ENCODE measurements around the gene PMS1.

Gene PMS1

GRCh38 chr2:189818249-189819038 lies 34.2 kb downstream of the PMS1 start:
- Histone ChIP-seq H3K79me2 (ENCODE audit: insufficient read depth, low read length) (peaks cover 3% of the 10 kb centered on the region; the same call in 1 of the 2 replicates), H3K9me2 (replicated peaks; ENCODE audit: insufficient read depth, low read length) (no peaks in the 10 kb centered on the region), H3K27ac (ENCODE audit: low read depth, low read length) (no peak overlapping the region), H3K9me3 (ENCODE audit: insufficient read depth, low read length) (no peaks in the 10 kb centered on the region), H3K27me3 (ENCODE audit: low read length) (no peaks in the 10 kb centered on the region), H3K4me3 (ENCODE audit: insufficient read depth, low read length, poor library complexity, severe bottlenecking) (no peak overlapping the region), H3F3A (ENCODE audit: insufficient read depth) (0 out of 2 replicates have a peak, but pooled peaks cover 3% of the 10 kb centered on the region), H3K4me2 (ENCODE audit: low read depth, low read length, poor library complexity, severe bottlenecking) (no peak overlapping the region), H3K36me3 (ENCODE audit: low read length) (peaks cover 26% of the 10 kb centered on the region), H4K20me1 (ENCODE audit: low read depth, low read length) (no peaks in the 10 kb centered on the region), H3K9ac (ENCODE audit: low read length) (no peak overlapping the region), H2AFZ (ENCODE audit: low read depth, low read length, severe bottlenecking) (no peak overlapping the region)
- TF ChIP-seq CTCF (IDR thresholded peaks at IDR 0.05; ENCODE audit: insufficient read depth, low read length, poor library complexity, severe bottlenecking) (no peak), EZH2phosphoT487 (conservative IDR thresholded peaks at IDR 0.05; ENCODE audit: low read length) (no peak)

GRCh38 chr2:189819297-189819704 lies 35.1 kb downstream of the PMS1 start:
- H2AFZ ChIP-seq (ENCODE audit: low read depth, low read length, severe bottlenecking), result no peak overlapping the region
- H3F3A ChIP-seq (ENCODE audit: insufficient read depth), result 0 out of 2 replicates have a peak, but pooled peaks cover 3% of the 10 kb centered on the region
- H3K27ac ChIP-seq (ENCODE audit: low read depth, low read length), result no peak overlapping the region
- no peak overlapping the region for H3K9ac ChIP-seq (ENCODE audit: low read length)
- H3K79me2 ChIP-seq (ENCODE audit: insufficient read depth, low read length), result 0 out of 2 replicates have a peak, but pooled peaks cover 3% of the 10 kb centered on the region
- H3K4me2 ChIP-seq (ENCODE audit: low read depth, low read length, poor library complexity, severe bottlenecking), result no peak overlapping the region
- H3K9me2 ChIP-seq (replicated peaks; ENCODE audit: insufficient read depth, low read length), result no peaks in the 10 kb centered on the region
- peaks cover 20% of the 10 kb centered on the region; the same call in 1 of the 2 replicates for H3K36me3 ChIP-seq (ENCODE audit: low read length)
- no peak for TF ChIP-seq CTCF (IDR thresholded peaks at IDR 0.05; ENCODE audit: insufficient read depth, low read length, poor library complexity, severe bottlenecking)
- H3K4me3 ChIP-seq (ENCODE audit: insufficient read depth, low read length, poor library complexity, severe bottlenecking), result no peak overlapping the region
- H3K27me3 ChIP-seq (ENCODE audit: low read length), result no peaks in the 10 kb centered on the region
- H3K9me3 ChIP-seq (ENCODE audit: insufficient read depth, low read length), result no peaks in the 10 kb centered on the region
- peaks cover under 1% of the 10 kb centered on the region; the same call in 1 of the 2 replicates for H4K20me1 ChIP-seq (ENCODE audit: low read depth, low read length)

- no peaks in the 10 kb centered on the region for H3K9me2 ChIP-seq (replicated peaks; ENCODE audit: insufficient read depth, low read length)
- H4K20me1 ChIP-seq (ENCODE audit: low read depth, low read length), result peaks cover 7% of the 10 kb centered on the region
- H3K79me2 ChIP-seq (ENCODE audit: insufficient read depth, low read length), result peaks cover 21% of the 10 kb centered on the region
- no peak overlapping the region for H2AFZ ChIP-seq (ENCODE audit: low read depth, low read length, severe bottlenecking)
- no peak overlapping the region for H3K9ac ChIP-seq (ENCODE audit: low read length)
- no peak for TF ChIP-seq CTCF (IDR thresholded peaks at IDR 0.05; ENCODE audit: insufficient read depth, low read length, poor library complexity, severe bottlenecking)
- no peak for TF ChIP-seq EZH2phosphoT487 (conservative IDR thresholded peaks at IDR 0.05; ENCODE audit: low read length)
- no peaks in the 10 kb centered on the region for H3K9me3 ChIP-seq (ENCODE audit: insufficient read depth, low read length)
- no peaks in the 10 kb centered on the region for H3K27me3 ChIP-seq (ENCODE audit: low read length)
- H3K4me3 ChIP-seq (ENCODE audit: insufficient read depth, low read length, poor library complexity, severe bottlenecking), result no peak overlapping the region
- H3K27ac ChIP-seq (ENCODE audit: low read depth, low read length), result no peak overlapping the region
- H3K4me2 ChIP-seq (ENCODE audit: low read depth, low read length, poor library complexity, severe bottlenecking), result no peak overlapping the region
- H3K36me3 ChIP-seq (ENCODE audit: low read length), result peaks cover 32% of the 10 kb centered on the region; the same call in 1 of the 2 replicates
- 0 out of 2 replicates have a peak, but pooled peaks cover 8% of the 10 kb centered on the region for H3F3A ChIP-seq (ENCODE audit: insufficient read depth)
These were observed 37.9 kb downstream of the PMS1 start for GRCh38 chr2:189821953-189822748.
